ENCODE results near the gene ZDHHC14. TPM values are rescaled to one million over a fixed set of nuclear protein-coding genes. Genes with fewer than 3 reads are reported as not detected.
A peak's percentile ranks its signal among the peaks of the same experiment; 100 is the strongest.

Gene ZDHHC14
- total RNA-seq, 1 donor from 2014 or later: 15.2 TPM

DNA sequence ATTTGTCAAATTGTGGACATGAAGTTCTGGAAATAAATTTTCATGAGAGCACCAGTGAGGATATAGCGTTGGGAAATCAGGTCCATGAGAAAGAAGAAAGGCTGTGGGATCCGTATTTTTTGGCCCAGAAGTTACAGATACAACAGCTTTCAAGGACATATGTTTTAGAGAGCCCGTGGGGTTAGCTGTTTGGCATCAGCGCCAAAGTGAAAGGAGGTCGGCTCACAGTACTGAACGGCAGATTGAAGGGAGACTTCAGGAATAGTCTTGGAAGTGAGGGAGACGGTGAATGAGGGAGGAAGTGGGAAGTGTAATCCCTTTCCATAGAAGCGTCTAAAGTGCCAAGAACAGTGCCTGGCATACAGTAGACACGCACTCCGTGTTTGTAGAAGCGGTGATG lies 31.8 kb downstream of the ZDHHC14 start:
- DNase-seq (ENCODE audit: extremely low spot score in 2 of 2): no peak
- no peaks in the 10 kb centered on the region for H3K4me1 ChIP-seq
- H3K27ac ChIP-seq: no peak overlapping the region
- no peaks in the 10 kb centered on the region for H3K9me3 ChIP-seq
- TF ChIP-seq POLR2A (IDR thresholded peaks at IDR 0.05) (no peak), CTCF (IDR thresholded peaks at IDR 0.05) (no peak), POLR2AphosphoS5 (IDR thresholded peaks at IDR 0.05; ENCODE audit: insufficient read depth in 1 of 2, low read depth in 1 of 2) (no peak)
- H3K36me3 ChIP-seq: no peaks in the 10 kb centered on the region
- intact Hi-C loops (cut with DNase I): no loop called here
- no peaks in the 10 kb centered on the region for H3K27me3 ChIP-seq
- H3K4me3 ChIP-seq: no peak overlapping the region

GRCh38 chr6:157420497-157420896 lies 39.5 kb downstream of the ZDHHC14 start:
- no peaks in the 10 kb centered on the region for H3K9me3 ChIP-seq
- intact Hi-C loops (cut with DNase I): no loop called here
- no peak overlapping the region for H3K27ac ChIP-seq
- no peaks in the 10 kb centered on the region for H3K27me3 ChIP-seq
- no peaks in the 10 kb centered on the region for H3K36me3 ChIP-seq
- DNase-seq (ENCODE audit: extremely low spot score in 2 of 2): no peak
- no peak for TF ChIP-seq POLR2AphosphoS5 (IDR thresholded peaks at IDR 0.05; ENCODE audit: insufficient read depth in 1 of 2, low read depth in 1 of 2)
- no peak for TF ChIP-seq CTCF (IDR thresholded peaks at IDR 0.05)
- TF ChIP-seq POLR2A (IDR thresholded peaks at IDR 0.05): no peak
- H3K4me3 ChIP-seq: no peak overlapping the region
- H3K4me1 ChIP-seq: no peaks in the 10 kb centered on the region

GRCh38 chr6:157424491-157425020 lies 43.6 kb downstream of the ZDHHC14 start:
- H3K4me1 ChIP-seq: no peaks in the 10 kb centered on the region
- no peak for DNase-seq (ENCODE audit: extremely low spot score in 2 of 2)
- no peak overlapping the region for H3K27ac ChIP-seq
- H3K9me3 ChIP-seq: no peaks in the 10 kb centered on the region
- intact Hi-C loops (cut with DNase I): no loop called here
- no peak overlapping the region for H3K4me3 ChIP-seq
- TF ChIP-seq POLR2A (IDR thresholded peaks at IDR 0.05) (no peak), CTCF (IDR thresholded peaks at IDR 0.05) (no peak), POLR2AphosphoS5 (IDR thresholded peaks at IDR 0.05; ENCODE audit: insufficient read depth in 1 of 2, low read depth in 1 of 2) (no peak)
- H3K27me3 ChIP-seq: no peaks in the 10 kb centered on the region
- H3K36me3 ChIP-seq: no peaks in the 10 kb centered on the region

GRCh38 chr6:157427969-157428368 lies 47.0 kb downstream of the ZDHHC14 start:
- no peaks in the 10 kb centered on the region for H3K36me3 ChIP-seq
- H3K4me3 ChIP-seq: no peak overlapping the region
- no peaks in the 10 kb centered on the region for H3K9me3 ChIP-seq
- no peak for TF ChIP-seq CTCF (IDR thresholded peaks at IDR 0.05)
- TF ChIP-seq POLR2AphosphoS5 (IDR thresholded peaks at IDR 0.05; ENCODE audit: insufficient read depth in 1 of 2, low read depth in 1 of 2): no peak
- no peak for TF ChIP-seq POLR2A (IDR thresholded peaks at IDR 0.05)
- H3K27me3 ChIP-seq: no peaks in the 10 kb centered on the region
- intact Hi-C loops (cut with DNase I): no loop called here
- peaks cover 4% of the 10 kb centered on the region for H3K4me1 ChIP-seq
- no peak overlapping the region for H3K27ac ChIP-seq
- DNase-seq (ENCODE audit: extremely low spot score in 2 of 2): no peak

DNA sequence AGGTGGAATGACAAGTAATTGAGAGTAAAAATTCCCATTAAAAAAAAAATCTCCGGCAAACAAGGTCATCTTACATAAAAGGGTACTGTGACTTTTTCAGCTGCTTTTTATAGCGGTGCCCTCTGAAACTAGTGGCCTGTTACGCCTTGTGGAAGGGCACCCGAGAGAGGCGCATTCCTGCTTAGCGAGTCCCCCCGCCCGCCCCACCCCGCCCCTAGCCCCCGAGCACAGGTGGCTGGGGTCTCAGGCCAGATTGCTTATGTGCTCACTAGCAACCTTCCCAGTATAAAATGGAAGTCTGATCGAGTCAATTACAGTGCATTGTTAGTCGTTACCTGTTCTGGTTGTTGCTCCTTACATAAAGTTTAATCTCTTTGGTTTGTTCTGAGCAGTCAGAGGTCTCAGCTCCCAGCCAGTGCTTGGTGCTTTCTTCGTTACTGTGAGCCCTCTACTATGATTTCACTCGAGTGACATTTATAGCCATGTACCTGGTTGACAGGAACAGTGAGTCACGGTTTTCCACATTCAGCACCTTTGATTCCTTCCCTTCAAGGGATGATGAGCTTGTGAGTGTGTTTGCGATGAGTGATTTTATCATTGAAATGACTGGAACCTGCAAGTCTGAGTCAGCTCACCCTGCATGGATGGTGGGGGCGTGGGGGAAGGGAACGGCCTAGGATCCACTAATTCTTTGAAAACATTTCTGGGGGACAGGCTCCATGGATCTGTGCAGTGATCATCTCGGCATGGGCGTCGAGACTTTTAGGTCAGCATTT lies 47.6 kb downstream of the ZDHHC14 start:
- Histone ChIP-seq H3K4me3 (no peak overlapping the region), H3K9me3 (no peaks in the 10 kb centered on the region), H3K27ac (no peak overlapping the region), H3K36me3 (no peaks in the 10 kb centered on the region), H3K27me3 (no peaks in the 10 kb centered on the region), H3K4me1 (peaks cover 6% of the 10 kb centered on the region)
- TF ChIP-seq CTCF (IDR thresholded peaks at IDR 0.05) (no peak), POLR2A (IDR thresholded peaks at IDR 0.05) (no peak), POLR2AphosphoS5 (IDR thresholded peaks at IDR 0.05; ENCODE audit: insufficient read depth in 1 of 2, low read depth in 1 of 2) (peak in 1 of 2 donors; percentile 9)
- DNase-seq (ENCODE audit: extremely low spot score in 2 of 2): no peak
- intact Hi-C loops (cut with DNase I): no loop called here

Measured in vagina (tissue), 2 donors.